HFFc6 (cell line): ENCODE data around the gene STMN1. TPM values are rescaled to one million over a fixed set of nuclear protein-coding genes. Genes with fewer than 3 reads are reported as not detected.

ENCODE experiments used
- DNase-seq: peaks from one replicate; pipeline ENCODE4 v3.0.0-alpha.2; 2018
- H3K27ac Mint-ChIP-seq: 2 replicates; pipeline ENCODE4 v1.8.0; 2020; ENCODE audit warnings: mild to moderate bottlenecking, mixed read lengths
- H3K27me3 Mint-ChIP-seq: 2 replicates; pipeline ENCODE4 v1.8.0; 2021; ENCODE audit warnings: mild to moderate bottlenecking, moderate library complexity, mixed read lengths; ENCODE audit not compliant: insufficient read depth
- H3K36me3 Mint-ChIP-seq: 2 replicates; pipeline ENCODE4 v1.8.0; 2021; ENCODE audit warnings: low read depth, mixed read lengths
- H3K4me1 Mint-ChIP-seq: 2 replicates; pipeline ENCODE4 v1.8.0; 2020; ENCODE audit warnings: low read depth, mixed read lengths
- H3K4me3 Mint-ChIP-seq: 2 replicates; pipeline ENCODE4 v1.8.0; 2020; ENCODE audit warnings: mild to moderate bottlenecking, moderate library complexity, mixed read lengths
- H3K9me3 Mint-ChIP-seq: 2 replicates; pipeline ENCODE4 v1.8.0; 2020; ENCODE audit warnings: mild to moderate bottlenecking, mixed read lengths
- CTCF ChIP-seq: fragments of 200-600 bp; sonication (generic); IDR thresholded peaks from 2 replicates; pipeline ENCODE4 v1.5.0; 2021; ENCODE audit warnings: antibody characterized with exemption, mild to moderate bottlenecking
- total RNA-seq, 6 experiments: library from RNA; stranded (reverse); fragmentation: NEBNext Ultra II Directional; extraction: Animal tissue kit (Norgen Biotek cat#: 25700); gene quantifications; 2 replicates in 1 of 6; 3 replicates in 5 of 6; pipeline ENCODE4 v1.2.3, GENCODE V29; 2021

Gene STMN1
- total RNA-seq, 6 experiments from 2014 or later: 201 to 370 (median 342) TPM

GRCh38 chr1:25867210-25867991 lies 38.8 kb downstream of the STMN1 start:
- Mint-ChIP-seq H3K9me3 (no peaks in the 10 kb centered on the region), H3K4me1 (no peaks in the 10 kb centered on the region), H3K27ac (no peak overlapping the region), H3K27me3 (no peaks in the 10 kb centered on the region; the same call in 1 of the 2 replicates), H3K36me3 (peaks cover 14% of the 10 kb centered on the region), H3K4me3 (no peak overlapping the region)
- no peak for DNase-seq
- TF ChIP-seq CTCF: no peak

GRCh38 chr1:25866288-25866687 lies 39.9 kb downstream of the STMN1 start:
- TF ChIP-seq CTCF: no peak
- Mint-ChIP-seq H3K4me1 (0 out of 2 replicates have a peak, but pooled peaks cover 3% of the 10 kb centered on the region), H3K36me3 (peaks cover 18% of the 10 kb centered on the region), H3K27me3 (no peaks in the 10 kb centered on the region; the same call in 1 of the 2 replicates), H3K9me3 (no peaks in the 10 kb centered on the region), H3K4me3 (no peak overlapping the region), H3K27ac (no peak overlapping the region)
- no peak for DNase-seq

GRCh38 chr1:25864434-25864833 lies 41.8 kb downstream of the STMN1 start:
- DNase-seq: no peak
- Mint-ChIP-seq H3K27me3 (no peaks in the 10 kb centered on the region; the same call in 1 of the 2 replicates), H3K9me3 (no peaks in the 10 kb centered on the region), H3K27ac (no peak overlapping the region), H3K36me3 (peaks cover 18% of the 10 kb centered on the region), H3K4me1 (peaks cover 10% of the 10 kb centered on the region; the same call in 1 of the 2 replicates), H3K4me3 (no peak overlapping the region)
- TF ChIP-seq CTCF: no peak

- TF ChIP-seq CTCF: peak; percentile 13; the same call in 1 of the 2 replicates
- peaks cover 15% of the 10 kb centered on the region; the same call in 1 of the 2 replicates for H3K4me1 Mint-ChIP-seq
- H3K4me3 Mint-ChIP-seq: no peak overlapping the region
- no peaks in the 10 kb centered on the region for H3K9me3 Mint-ChIP-seq
- no peak overlapping the region for H3K27ac Mint-ChIP-seq
- DNase-seq: no peak
- H3K27me3 Mint-ChIP-seq: no peaks in the 10 kb centered on the region; the same call in 1 of the 2 replicates
- peaks cover 18% of the 10 kb centered on the region for H3K36me3 Mint-ChIP-seq
These were observed 42.5 kb downstream of the STMN1 start for GRCh38 chr1:25863486-25864262.

- peaks cover 18% of the 10 kb centered on the region for H3K36me3 Mint-ChIP-seq
- no peak overlapping the region for H3K27ac Mint-ChIP-seq
- no peaks in the 10 kb centered on the region; the same call in 1 of the 2 replicates for H3K27me3 Mint-ChIP-seq
- no peak overlapping the region for H3K4me3 Mint-ChIP-seq
- no peak for TF ChIP-seq CTCF
- H3K9me3 Mint-ChIP-seq: no peaks in the 10 kb centered on the region
- H3K4me1 Mint-ChIP-seq: peaks cover 21% of the 10 kb centered on the region; the same call in 1 of the 2 replicates
- no peak for DNase-seq
These were observed 43.3 kb downstream of the STMN1 start for GRCh38 chr1:25862785-25863485.
